IMR-90 (cell line): ENCODE data around the gene TTC39C. TPM values are rescaled to one million over a fixed set of nuclear protein-coding genes. Genes with fewer than 3 reads are reported as not detected.

Experiments used
- ATAC-seq: fragments of 200-7000 bp; cut with Tn5 transposase; 2 replicates; pipeline ENCODE4 v1.9.1; 2020; ENCODE audit warnings: low read depth, mild to moderate bottlenecking, moderate library complexity
- BruUV-seq: library from RNA; stranded (reverse); fragments of 400-500 nt; replicated peaks from 2 replicates; lab custom pipeline; 2021; lab: Mats Ljungman, UMichigan
- CTCF ChIA-PET: fragments of 300-600 bp; formaldehyde crosslinking; extraction: SDS; loops from one replicate; lab custom pipeline; 2021; ENCODE audit warnings: antibody characterized with exemption; lab: Yijun Ruan, JAX
- POLR2A ChIA-PET: fragments of 300-600 bp; sonication (Branson Sonifier 250); formaldehyde crosslinking; loops from one replicate; lab custom pipeline; 2022; ENCODE audit warnings: antibody characterized with exemption; ENCODE audit not compliant: unreplicated experiment; lab: Charles Lee
- DNase-seq: peaks from one replicate; pipeline ENCODE4 v3.0.0; 2013
- H2AFZ ChIP-seq: replicated peaks from 2 replicates; pipeline ENCODE3; 2013; ENCODE audit warnings: low read length, mild to moderate bottlenecking; ENCODE audit not compliant: poor library complexity
- H2AK5ac ChIP-seq: 2 replicates; pipeline ENCODE4 v1.6.1; 2013; ENCODE audit warnings: low read depth, low read length, inconsistent platforms
- H2AK9ac ChIP-seq: replicated peaks from 2 replicates; pipeline ENCODE3; 2013; ENCODE audit warnings: mild to moderate bottlenecking, low read depth, low read length, moderate library complexity; ENCODE audit not compliant: poor library complexity
- H2BK120ac ChIP-seq: 2 replicates; pipeline ENCODE4 v1.6.1; 2013; ENCODE audit warnings: low read depth, low read length, inconsistent platforms
- H2BK15ac ChIP-seq: 3 replicates; pipeline ENCODE4 v1.6.1; 2013; ENCODE audit warnings: low read depth, low read length, inconsistent platforms
- H2BK20ac ChIP-seq: 2 replicates; pipeline ENCODE4 v1.6.1; 2013; ENCODE audit warnings: low read depth, mild to moderate bottlenecking, inconsistent platforms, low read length, moderate library complexity
- H2BK5ac ChIP-seq: 2 replicates; pipeline ENCODE4 v1.6.1; 2013; ENCODE audit warnings: mild to moderate bottlenecking, low read depth, low read length, inconsistent platforms; ENCODE audit not compliant: poor library complexity, severe bottlenecking
- H3K14ac ChIP-seq: replicated peaks from 2 replicates; pipeline ENCODE4 v1.6.1; 2013; ENCODE audit warnings: low read depth, low read length, inconsistent platforms
- H3K18ac ChIP-seq: 2 replicates; pipeline ENCODE4 v1.6.1; 2013; ENCODE audit warnings: low read depth, low read length, control low read depth
- H3K23ac ChIP-seq: 2 replicates; pipeline ENCODE4 v1.6.1; 2013; ENCODE audit warnings: low read depth, low read length, inconsistent platforms
- H3K27ac ChIP-seq: 2 replicates; pipeline ENCODE4 v1.5.1; 2013; ENCODE audit warnings: mild to moderate bottlenecking, control low read depth, low read length; ENCODE audit not compliant: insufficient read depth
- H3K27me3 ChIP-seq: 2 replicates; pipeline ENCODE4 v1.6.1; 2013; ENCODE audit warnings: low read length; ENCODE audit not compliant: control insufficient read depth, insufficient read depth
- H3K36me3 ChIP-seq: 2 replicates; pipeline ENCODE4 v1.6.1; 2013; ENCODE audit warnings: low read length, mixed read lengths; ENCODE audit not compliant: control insufficient read depth, insufficient read depth
- H3K4ac ChIP-seq: 2 replicates; pipeline ENCODE4 v1.6.1; 2013; ENCODE audit warnings: low read depth, low read length, inconsistent platforms
- H3K4me1 ChIP-seq: 2 replicates; pipeline ENCODE4 v1.6.1; 2013; ENCODE audit warnings: low read length, mixed read lengths; ENCODE audit not compliant: control insufficient read depth, insufficient read depth
- H3K4me2 ChIP-seq: 2 replicates; pipeline ENCODE4 v1.6.1; 2013; ENCODE audit warnings: low read depth, mild to moderate bottlenecking, control low read depth, low read length, moderate library complexity
- H3K4me3 ChIP-seq: 2 replicates; pipeline ENCODE4 v1.5.1; 2013; ENCODE audit warnings: low read depth, mild to moderate bottlenecking, control low read depth, low read length, moderate library complexity; ENCODE audit not compliant: insufficient read depth
- H3K56ac ChIP-seq: 2 replicates; pipeline ENCODE4 v1.6.1; 2013; ENCODE audit warnings: low read length, inconsistent platforms; ENCODE audit not compliant: insufficient read depth; ENCODE audit errors: extremely low read depth
- H3K79me1 ChIP-seq, 2 experiments: 2 replicates each; pipeline ENCODE4 v1.6.1; 2013; ENCODE audit warnings: low read length in 2 of 2, inconsistent platforms in 1 of 2, low read depth in 1 of 2
- H3K9ac ChIP-seq: 2 replicates; pipeline ENCODE4 v1.6.1; 2013; ENCODE audit warnings: low read depth, low read length, control low read depth
- H3K9me1 ChIP-seq: 2 replicates; pipeline ENCODE4 v1.6.1; 2013; ENCODE audit warnings: low read length, inconsistent platforms; ENCODE audit not compliant: insufficient read depth
- H3K9me3 ChIP-seq: 2 replicates; pipeline ENCODE4 v1.6.1; 2013; ENCODE audit warnings: low read length; ENCODE audit not compliant: control insufficient read depth, insufficient read depth
- H4K20me1 ChIP-seq: 2 replicates; pipeline ENCODE4 v1.6.1; 2013; ENCODE audit warnings: low read length, inconsistent platforms; ENCODE audit not compliant: insufficient read depth
- H4K5ac ChIP-seq: 2 replicates; pipeline ENCODE4 v1.6.1; 2013; ENCODE audit warnings: mild to moderate bottlenecking, low read depth, low read length, control low read depth
- H4K8ac ChIP-seq, 2 experiments: 2 replicates each; pipeline ENCODE4 v1.6.1; 2013; ENCODE audit warnings: low read depth in 2 of 2, low read length in 2 of 2, control low read depth in 1 of 2, inconsistent platforms in 1 of 2
- H4K91ac ChIP-seq: 2 replicates; pipeline ENCODE4 v1.6.1; 2013; ENCODE audit warnings: low read depth, low read length, inconsistent platforms; ENCODE audit not compliant: insufficient read depth
- BHLHE40 ChIP-seq: fragments of 150-350 bp; IDR thresholded peaks from 2 replicates; pipeline ENCODE4 v1.6.1; 2016; ENCODE audit warnings: mild to moderate bottlenecking, low read depth, low read length
- CEBPB ChIP-seq: IDR thresholded peaks from 2 replicates; pipeline ENCODE4 v1.6.1; 2012; ENCODE audit warnings: low read depth, low read length, improper control_type of control experiment
- MAFK ChIP-seq: IDR thresholded peaks from 2 replicates; pipeline ENCODE4 v1.6.1; 2012; ENCODE audit warnings: low read depth, low read length, improper control_type of control experiment
- MXI1 ChIP-seq: IDR thresholded peaks from 2 replicates; pipeline ENCODE4 v1.6.1; 2012; ENCODE audit warnings: low read depth, mild to moderate bottlenecking, low read length, moderate library complexity, borderline replicate concordance
- POLR2A ChIP-seq: IDR thresholded peaks from 2 replicates; pipeline ENCODE4 v1.6.1; 2012; ENCODE audit warnings: mild to moderate bottlenecking, low read depth, low read length
- RAD21 ChIP-seq: IDR thresholded peaks from 2 replicates; pipeline ENCODE4 v1.6.1; 2012; ENCODE audit warnings: low read length, improper control_type of control experiment
- RCOR1 ChIP-seq: IDR thresholded peaks from 2 replicates; pipeline ENCODE4 v1.6.1; 2012; ENCODE audit warnings: mild to moderate bottlenecking, low read length, improper control_type of control experiment; ENCODE audit not compliant: insufficient replicate concordance
- WGBS, 2 experiments: methylation state at CpG; one replicate each; pipeline versions ENCODE4 v1.1.5 to v1.1.7; 2013; ENCODE audit warnings: missing lambda C conversion rate in 2 of 2; ENCODE audit not compliant: insufficient read length in 1 of 2; ENCODE audit errors: extremely low coverage in 2 of 2; 5-methylcytosine and 5-hydroxymethylcytosine counted together
- dilution Hi-C: fragments of 300-500 bp; cut with HindIII; formaldehyde crosslinking; loops from one replicate; pipeline ENCODE4 v1.14.3; 2018; ENCODE audit warnings: low sequenced_read_pairs; ENCODE audit not compliant: unreplicated experiment
- in situ Hi-C: fragments of 300-500 bp; cut with MboI; formaldehyde crosslinking; loops from 3 replicates; pipeline ENCODE4 v1.14.3; 2019; ENCODE audit warnings: low sequenced_read_pairs, inconsistent platforms, mixed read lengths
- intact Hi-C: fragments of 100-400 bp; cut with micrococcal nuclease; formaldehyde crosslinking; loops from 2 replicates; pipeline ENCODE4 v1.10.0; 2022
- polyA plus RNA-seq, 3 experiments: library from polyadenylated mRNA; depleted of rRNA; stranded (reverse); fragments of >200 nt; gene quantifications; 2 replicates each; pipeline ENCODE4 v1.2.3, GENCODE V29; 2012; ENCODE audit warnings: low replicate concordance in 1 of 3
- total RNA-seq: library from RNA; depleted of rRNA; stranded (reverse); fragments of >200 nt; gene quantifications from 2 replicates; pipeline ENCODE4 v1.2.3, GENCODE V29; 2012
- TF ChIP-seq, protein P1 (sequence below): fragments of 150-350 bp; IDR thresholded peaks from 2 replicates; pipeline ENCODE4 v1.6.1; 2016; ENCODE audit warnings: low read depth, mild to moderate bottlenecking, low read length, moderate library complexity, borderline replicate concordance
- TF ChIP-seq, protein P2 (sequence below): conservative IDR thresholded peaks from 2 replicates; pipeline ENCODE4 v1.5.1; 2012; ENCODE audit warnings: mild to moderate bottlenecking, low read depth, low read length, improper control_type of control experiment

TTC39C gene
- total and polyA plus RNA-seq, 2 of the 4 experiments (the other 2 are of a cell fraction), result 8.0 to 20.8 TPM

DNA sequence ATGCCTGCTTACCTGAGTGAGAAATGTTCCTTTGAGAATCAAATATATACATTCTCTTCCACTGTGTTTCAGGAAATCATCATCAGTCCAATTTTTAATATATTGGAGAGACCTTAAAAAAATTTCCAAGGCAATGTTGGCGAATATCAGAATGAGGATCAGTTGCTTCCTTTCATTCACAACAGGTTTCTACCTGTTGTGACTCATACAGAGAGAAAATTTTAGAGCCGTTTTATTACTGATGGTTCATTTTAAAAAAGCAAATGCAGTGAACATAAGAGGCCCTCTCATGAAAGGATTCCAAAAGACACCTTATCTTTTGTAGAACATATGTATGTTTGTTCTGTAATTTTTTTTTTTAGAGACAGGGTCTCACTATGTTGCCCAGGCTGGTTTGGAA, 42.0 kb downstream of the TTC39C start:
- DNase-seq (no peak), ATAC-seq (no peak)
- TF ChIP-seq MXI1 (no peak), POLR2A (no peak), RCOR1 (no peak), BHLHE40 (no peak), MAFK (no peak), CEBPB (no peak), RAD21 (no peak)
- TF ChIP-seq, protein P1, sequence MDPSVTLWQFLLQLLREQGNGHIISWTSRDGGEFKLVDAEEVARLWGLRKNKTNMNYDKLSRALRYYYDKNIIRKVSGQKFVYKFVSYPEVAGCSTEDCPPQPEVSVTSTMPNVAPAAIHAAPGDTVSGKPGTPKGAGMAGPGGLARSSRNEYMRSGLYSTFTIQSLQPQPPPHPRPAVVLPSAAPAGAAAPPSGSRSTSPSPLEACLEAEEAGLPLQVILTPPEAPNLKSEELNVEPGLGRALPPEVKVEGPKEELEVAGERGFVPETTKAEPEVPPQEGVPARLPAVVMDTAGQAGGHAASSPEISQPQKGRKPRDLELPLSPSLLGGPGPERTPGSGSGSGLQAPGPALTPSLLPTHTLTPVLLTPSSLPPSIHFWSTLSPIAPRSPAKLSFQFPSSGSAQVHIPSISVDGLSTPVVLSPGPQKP, result no peak
- TF ChIP-seq, protein P2, sequence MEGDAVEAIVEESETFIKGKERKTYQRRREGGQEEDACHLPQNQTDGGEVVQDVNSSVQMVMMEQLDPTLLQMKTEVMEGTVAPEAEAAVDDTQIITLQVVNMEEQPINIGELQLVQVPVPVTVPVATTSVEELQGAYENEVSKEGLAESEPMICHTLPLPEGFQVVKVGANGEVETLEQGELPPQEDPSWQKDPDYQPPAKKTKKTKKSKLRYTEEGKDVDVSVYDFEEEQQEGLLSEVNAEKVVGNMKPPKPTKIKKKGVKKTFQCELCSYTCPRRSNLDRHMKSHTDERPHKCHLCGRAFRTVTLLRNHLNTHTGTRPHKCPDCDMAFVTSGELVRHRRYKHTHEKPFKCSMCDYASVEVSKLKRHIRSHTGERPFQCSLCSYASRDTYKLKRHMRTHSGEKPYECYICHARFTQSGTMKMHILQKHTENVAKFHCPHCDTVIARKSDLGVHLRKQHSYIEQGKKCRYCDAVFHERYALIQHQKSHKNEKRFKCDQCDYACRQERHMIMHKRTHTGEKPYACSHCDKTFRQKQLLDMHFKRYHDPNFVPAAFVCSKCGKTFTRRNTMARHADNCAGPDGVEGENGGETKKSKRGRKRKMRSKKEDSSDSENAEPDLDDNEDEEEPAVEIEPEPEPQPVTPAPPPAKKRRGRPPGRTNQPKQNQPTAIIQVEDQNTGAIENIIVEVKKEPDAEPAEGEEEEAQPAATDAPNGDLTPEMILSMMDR, result no peak
- Histone ChIP-seq H3K18ac (no peak overlapping the region), H4K20me1 (peaks cover 17% of the 10 kb centered on the region), H2AK5ac (no peak overlapping the region), H3K27me3 (no peaks in the 10 kb centered on the region), H2AK9ac (no peak overlapping the region), H2BK5ac (no peak overlapping the region), H2BK20ac (no peak overlapping the region), H4K8ac (no peak overlapping the region), H3K23ac (no peak overlapping the region), H2AFZ (no peak overlapping the region), H3K9ac (no peak overlapping the region), H3K36me3 (no peaks in the 10 kb centered on the region), H3K4me2 (no peak overlapping the region; the same call in 1 of the 2 replicates), H3K4me3 (no peak overlapping the region), H3K9me1 (peaks cover 2% of the 10 kb centered on the region; the same call in 1 of the 2 replicates), H3K56ac (no peak overlapping the region), H3K14ac (no peak overlapping the region), H3K27ac (no peak overlapping the region), H3K9me3 (no peaks in the 10 kb centered on the region), H3K4me1 (peaks cover 7% of the 10 kb centered on the region), H3K4ac (no peak overlapping the region), H3K79me1 (peaks cover 19 to 30% of the 10 kb centered on the region in 2 experiments), H4K91ac (no peak overlapping the region), H2BK15ac (no peak overlapping the region), H4K5ac (no peak overlapping the region), H2BK120ac (no peak overlapping the region)
- ChIA-PET CTCF (no interaction called here), POLR2A (no interaction called here)
- intact Hi-C loops, result no loop called here
- dilution Hi-C loops, result no loop called here
- no TSS peak for BruUV-seq
- in situ Hi-C loops, result no loop called here
- WGBS, 2 experiments, result no CpG with 5 or more reads among the region's 2 CpGs
